Daoy (cell line): Measurements from ENCODE around the gene SDHAF2. TPM values are rescaled to one million over a fixed set of nuclear protein-coding genes. Genes with fewer than 3 reads are reported as not detected.
"Not testable (repeated sequence)": the region's sequence is repeated elsewhere in the genome, so short reads cannot be mapped to it uniquely, and the experiment has no call there.

Source experiments
- DNase-seq: peaks from one replicate; pipeline ENCODE4 v3.0.0-alpha.2; 2015; ENCODE audit warnings: low read depth
- total RNA-seq: library from RNA; depleted of rRNA; stranded (reverse); fragments of >200 nt; shearing (Covaris generic); gene quantifications from 2 replicates; pipeline ENCODE4 v1.2.3, GENCODE V29; 2014; rRNA removed

SDHAF2 gene
- 46.7 and 61.0 TPM in 2 replicates for total RNA-seq

DNA sequence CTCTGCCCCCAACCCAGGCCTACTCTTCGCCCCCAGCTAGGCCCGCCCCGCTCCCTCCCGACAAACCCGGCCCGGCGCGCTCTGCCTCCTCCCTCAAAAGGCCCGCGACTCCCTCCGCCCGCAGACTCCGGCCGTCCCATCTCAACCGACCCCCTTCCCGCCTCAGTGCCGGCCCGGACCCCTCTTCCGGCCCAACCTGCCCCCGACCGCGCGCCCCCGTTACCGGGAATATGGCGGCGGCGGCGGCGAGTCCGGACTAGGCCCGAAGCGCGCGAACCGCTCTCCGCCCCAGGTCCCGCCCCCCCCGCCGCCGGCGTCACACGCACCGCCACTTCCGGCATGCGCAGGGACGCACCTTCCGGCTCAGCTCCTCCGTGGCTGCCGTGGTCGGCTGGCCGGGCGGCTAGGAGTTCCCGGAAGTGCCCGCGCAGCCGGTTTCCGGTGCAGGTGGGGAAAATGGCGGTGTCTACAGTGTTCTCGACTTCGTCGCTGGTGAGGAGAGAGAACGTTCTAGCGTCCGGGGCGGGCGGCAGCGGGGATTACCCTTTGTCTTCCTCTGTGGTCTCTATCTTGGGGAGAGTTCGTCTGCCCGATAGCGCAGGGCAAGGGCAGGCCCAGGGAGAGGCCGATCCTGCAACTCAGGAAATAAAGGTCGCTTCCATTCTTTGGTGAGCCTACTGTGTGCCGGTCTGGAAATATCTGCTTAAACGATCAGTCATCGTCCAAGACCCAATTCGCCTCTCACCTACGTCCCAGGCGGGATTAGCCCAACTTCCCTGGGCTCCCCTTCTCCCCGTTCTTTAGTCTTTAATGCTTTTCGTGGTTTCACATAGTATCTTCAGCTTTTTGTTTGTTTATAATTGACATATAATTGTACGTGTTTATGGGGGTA lies at the start of gene SDHAF2, which contains the start of gene CPSF7:
TSS of gene SDHAF2 (plus strand) at position 434 of the 892 bp plus-strand sequence. CDS start at position 457, 23 bp downstream.
TSS of gene CPSF7 (minus strand) at position 285 of the 892 bp plus-strand sequence. CDS start 740 bp downstream, outside the sequence.
- peak; percentile 98 for DNase-seq

DNA sequence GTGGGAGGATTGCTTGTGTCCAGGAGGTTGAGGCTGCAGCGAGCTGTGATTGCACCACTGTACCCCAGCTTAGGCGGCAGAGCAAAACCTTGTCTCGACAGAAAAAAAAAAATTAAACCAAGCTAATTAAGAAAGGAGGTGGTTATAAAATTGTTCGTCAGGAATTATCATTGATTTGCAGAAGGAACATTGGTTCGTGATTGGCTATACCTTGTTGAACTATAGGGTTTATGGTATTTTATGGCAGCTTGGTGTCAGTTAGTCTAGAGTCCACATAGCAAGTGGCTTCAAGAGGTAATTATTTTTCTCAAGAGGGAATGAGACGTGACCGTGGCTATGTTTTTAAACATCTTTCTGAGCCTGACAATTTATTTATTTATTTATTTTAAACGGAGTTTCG lies 49.0 kb upstream of the SDHAF2 start:
- DNase-seq, result no peak

DNA sequence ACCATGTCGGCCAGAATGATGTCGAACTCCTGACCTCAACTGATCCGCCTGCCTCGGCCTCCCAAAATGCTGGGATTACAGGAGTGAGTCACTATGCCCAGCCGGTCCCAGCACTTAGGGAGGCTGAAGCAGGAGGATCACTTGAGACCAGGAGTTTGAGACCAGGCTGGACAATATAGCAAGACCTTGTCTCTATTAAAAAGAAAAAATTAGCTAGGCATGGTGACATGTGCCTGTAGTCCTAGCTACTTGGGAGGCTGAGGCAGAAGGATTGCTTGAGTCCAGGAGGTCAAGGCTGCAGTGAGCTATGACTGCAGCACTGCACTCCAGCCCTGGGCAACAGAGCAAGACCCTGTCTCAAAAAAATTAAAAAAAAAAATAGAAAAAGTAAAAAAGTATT lies 46.1 kb upstream of the SDHAF2 start:
- not testable (repeated sequence) for DNase-seq

DNA sequence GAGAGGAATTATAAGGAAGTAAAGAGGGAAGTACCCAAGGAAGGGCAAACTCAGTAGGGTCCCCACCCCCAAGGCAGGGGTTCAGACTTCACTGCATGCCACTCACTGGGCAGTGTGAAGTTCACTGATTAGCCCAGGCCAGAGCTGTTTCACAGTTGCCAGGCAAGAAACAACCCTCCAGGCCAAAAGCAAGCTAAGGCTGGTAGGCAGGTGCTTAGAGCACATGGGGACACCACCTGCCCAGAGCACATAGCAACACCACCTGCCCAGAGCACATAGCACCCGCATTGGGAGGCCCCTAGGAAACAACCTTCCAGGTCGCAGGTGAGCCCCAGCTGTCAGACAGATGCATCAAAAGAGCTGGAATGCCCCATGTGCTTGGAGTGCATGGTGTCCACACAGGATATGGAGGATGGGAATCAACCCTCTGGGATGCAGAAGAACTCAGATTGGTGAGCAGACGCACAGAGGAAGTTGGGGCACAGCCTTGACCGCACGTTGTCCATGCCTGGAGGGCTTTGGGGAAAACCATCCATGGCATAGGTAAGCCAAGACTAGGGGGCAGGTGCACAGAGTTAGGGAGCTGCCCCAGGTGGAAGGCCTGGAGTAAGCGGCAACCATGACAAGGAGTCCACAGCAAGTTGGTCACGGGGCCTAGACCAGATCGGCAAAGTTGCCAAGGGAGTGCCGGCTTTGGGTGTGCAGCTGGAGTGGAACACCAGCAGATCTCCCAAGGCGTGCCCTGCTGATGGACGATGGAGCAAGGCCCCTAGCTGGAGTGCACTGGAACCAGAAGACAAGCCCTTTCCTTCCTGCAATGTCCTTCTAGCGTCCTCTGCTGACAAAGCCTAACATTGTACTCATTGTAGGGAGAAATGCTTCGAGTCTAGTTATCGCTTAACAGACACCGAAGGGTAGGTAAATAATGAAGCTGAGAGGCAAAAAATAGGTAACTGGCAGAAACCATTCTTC lies 45.4 kb upstream of the SDHAF2 start:
- peak; percentile 35 for DNase-seq

DNA sequence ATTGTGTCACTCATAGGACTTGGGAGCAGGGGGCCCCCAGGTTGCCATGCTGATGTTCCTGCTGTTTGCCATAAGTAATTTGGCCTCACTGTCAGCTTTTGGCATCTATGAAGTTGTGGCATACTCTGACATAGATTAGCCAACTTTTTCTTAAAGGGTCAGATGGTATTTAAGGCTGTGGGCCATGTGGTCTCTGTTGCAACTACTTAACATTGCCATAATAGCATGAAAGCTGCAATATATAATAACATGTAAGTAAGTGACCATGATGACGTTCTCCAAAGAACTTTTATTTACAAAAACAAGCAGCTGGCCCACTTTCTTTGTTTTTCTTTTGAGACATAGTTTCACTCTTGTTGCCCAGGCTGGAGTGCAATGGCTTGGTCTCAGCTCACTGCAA lies 39.8 kb upstream of the SDHAF2 start:
- DNase-seq, result no peak

DNA sequence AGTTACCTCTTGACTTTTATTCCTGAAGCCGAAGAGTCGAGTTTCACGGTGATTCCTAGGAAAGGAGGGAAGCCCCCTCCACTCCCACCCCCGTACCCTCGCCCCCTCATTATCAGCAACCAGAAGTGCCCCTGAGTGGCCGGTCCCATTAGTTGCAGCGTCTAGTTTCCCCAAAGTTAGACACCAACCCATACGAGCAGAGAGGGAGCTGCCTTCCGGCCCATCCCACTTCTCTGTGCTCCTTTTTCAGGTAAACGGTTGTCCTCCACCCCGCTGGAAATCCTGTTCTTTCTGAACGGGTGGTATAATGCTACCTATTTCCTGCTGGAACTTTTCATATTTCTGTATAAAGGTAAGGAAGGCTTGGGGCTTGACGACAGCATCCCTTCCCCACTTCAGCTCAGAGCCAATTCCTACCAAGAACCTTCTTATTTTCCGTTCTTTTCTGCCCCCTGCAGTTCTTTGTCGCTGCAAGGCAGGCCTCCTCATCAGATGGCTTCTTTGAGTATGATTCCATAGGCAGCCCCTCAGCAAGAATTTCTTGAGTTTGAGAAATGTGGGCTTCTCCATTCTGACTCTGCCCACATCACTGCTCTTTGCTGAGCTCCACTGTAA lies 36.8 kb upstream of the SDHAF2 start:
- no peak for DNase-seq

DNA sequence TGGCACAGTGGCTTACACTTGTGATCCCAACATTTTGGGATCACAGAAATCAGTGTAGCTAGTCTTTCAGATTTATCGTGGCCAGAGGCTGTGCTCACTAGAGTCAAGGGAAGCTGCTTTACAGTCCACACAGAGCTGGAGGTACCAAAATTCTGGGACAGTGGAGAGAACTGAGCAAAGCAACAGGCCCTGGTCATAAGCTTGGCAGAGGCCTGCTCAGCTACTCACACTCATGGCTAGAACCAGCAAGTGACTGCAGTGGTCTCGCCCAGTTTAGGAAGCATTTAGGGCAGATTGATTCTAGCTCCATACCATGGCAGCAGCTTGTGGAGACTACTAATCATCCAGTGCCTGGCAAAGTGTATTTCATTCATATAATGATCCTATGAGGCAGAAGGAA lies 28.8 kb upstream of the SDHAF2 start:
- DNase-seq, result no peak

DNA sequence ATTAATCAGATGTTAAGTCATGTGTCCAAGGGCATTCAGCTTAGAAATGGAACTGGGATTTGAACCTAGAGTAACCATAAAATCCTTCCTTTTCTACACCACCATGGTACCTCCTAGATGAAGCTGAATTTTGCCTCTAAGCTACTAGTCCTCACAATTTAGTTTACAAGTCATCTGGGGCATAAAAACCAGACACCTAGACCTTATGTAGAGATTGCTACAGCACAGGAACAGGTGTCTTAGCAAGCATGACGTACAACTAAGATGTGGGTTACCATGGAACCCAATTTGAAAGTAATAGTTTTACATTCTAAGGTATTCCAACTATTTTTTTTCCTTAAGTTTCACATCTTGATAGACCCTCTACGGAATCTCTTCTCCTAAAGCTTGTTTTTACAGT lies 28.4 kb upstream of the SDHAF2 start:
- DNase-seq, result no peak

DNA sequence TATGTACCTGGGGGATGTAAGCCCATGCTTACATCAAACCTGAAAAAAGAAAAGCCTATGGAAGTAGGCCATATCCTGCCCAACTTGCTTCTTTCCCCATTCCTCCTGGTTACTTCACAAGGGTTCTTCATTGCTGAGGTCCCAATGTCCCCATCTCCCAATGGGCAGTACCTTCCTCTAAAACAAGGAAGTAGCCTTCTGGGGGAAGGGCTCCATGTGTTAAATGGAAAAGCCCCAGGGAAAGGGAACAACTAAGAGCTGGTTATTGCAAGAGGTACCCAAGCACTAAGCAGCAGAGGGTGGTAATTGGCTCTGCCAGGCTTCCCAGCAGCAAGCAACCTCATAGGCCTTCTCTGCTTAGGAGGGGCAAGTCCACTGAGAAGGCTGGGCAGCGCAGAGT lies 26.3 kb upstream of the SDHAF2 start:
- DNase-seq, result no peak

DNA sequence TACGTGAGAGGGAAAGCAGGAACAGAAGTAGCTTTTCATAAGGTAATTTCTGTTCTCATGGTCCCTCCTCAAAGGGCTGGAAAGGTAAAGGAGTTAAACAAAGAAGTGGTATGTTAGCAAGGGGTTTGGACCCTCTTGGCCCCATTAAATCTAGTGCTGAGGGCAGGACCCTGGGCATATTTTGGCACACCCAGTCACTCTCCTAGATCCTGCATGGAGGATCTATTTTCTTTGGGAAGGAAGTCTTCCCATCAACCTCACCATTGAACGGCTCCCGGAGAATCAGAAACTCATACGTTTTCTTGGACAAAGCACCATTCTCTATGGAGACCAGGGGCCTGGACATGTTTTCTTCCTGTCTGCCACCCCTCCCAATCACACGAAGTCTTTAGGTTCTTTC lies 25.8 kb upstream of the SDHAF2 start:
- DNase-seq, result no peak

DNA sequence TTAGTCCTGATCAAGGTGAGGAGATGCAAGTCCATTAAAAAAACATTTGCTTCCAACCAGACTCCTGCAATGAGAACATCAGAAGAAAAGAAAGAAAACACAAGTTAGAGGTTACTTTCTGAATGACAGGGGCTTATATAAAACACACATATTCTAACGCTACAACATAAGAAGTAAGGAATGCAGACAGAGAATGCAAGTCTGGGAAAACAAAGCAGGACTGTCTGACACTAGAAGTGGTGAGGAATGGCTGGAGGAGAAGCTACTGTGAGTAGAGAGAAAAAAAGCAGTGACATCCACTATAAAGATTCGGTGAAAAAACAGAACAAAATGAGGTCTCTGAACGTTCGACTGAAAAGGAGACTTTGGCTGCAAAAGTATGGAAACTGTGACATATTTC lies 25.3 kb upstream of the SDHAF2 start:
- DNase-seq, result no peak

DNA sequence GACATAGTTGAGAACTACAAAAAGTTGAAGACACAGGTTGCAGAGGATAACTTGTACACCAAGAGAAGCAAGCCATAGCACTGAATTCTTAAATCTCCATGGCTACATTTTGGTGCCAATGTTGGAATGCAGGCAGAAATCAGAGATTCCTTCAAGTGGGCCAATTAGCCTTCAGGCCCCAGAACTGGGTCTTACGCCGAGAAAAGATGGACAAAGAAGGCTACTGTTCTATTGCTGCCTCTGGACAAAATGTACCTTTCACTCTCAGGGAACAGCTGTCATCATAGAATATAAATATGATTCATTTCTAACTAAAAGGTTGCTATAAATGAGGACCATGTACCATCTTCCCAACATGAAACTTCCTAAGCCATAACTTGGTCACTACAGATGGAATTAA lies 23.9 kb upstream of the SDHAF2 start:
- no peak for DNase-seq

DNA sequence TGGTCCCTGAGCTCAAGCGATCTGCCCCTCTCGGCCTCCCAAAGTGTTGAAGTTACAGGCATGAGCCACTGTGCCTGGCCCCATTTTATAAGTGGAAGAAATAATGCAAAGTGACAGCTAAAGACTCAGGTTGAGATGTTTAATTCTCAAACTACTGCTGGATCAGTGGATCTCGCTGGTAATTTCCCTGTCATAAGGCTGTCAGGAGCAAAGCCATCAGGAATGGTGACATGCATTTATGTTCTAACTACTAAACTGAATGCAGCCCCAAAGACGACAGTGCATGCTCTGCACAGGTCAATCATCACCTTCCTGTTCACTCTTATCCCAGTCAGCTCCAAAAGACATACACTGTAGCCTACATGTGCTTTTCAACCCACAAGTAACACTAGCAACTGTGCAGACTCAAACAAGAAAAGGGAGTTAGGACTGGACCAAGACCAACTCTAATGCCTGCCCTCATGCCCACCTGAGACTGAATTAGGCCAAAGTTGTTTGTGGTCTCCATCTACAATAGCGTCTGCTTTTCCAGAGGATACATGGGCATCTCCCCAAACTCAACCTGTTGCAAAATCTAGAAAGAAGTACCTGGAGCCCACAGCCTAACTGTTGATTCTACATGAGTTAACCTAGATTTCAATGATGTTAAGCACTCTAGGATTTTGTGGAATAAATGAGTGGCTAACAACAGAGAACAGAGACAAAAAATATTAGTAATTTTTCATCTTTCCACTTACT lies 22.8 kb upstream of the SDHAF2 start:
- no peak for DNase-seq

DNA sequence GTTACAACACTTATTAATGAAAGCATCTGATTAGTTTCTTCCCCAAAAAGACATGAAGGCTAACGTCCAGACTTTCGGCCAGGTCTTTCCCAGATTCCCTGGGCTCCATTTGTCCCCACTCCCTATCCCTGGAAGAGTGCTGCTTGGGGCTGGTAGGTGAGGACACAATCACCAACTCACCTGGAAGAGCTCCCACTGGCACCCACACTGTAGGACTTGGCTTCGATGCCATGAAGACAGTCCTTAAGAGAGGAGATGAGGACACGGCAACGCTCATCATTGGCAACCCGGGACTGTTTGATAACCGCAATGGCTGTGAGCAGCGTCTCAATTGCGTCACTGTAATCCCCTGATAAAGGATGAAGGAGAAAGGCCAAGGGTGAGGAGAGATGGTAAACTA lies 18.3 kb upstream of the SDHAF2 start:
- no peak for DNase-seq

DNA sequence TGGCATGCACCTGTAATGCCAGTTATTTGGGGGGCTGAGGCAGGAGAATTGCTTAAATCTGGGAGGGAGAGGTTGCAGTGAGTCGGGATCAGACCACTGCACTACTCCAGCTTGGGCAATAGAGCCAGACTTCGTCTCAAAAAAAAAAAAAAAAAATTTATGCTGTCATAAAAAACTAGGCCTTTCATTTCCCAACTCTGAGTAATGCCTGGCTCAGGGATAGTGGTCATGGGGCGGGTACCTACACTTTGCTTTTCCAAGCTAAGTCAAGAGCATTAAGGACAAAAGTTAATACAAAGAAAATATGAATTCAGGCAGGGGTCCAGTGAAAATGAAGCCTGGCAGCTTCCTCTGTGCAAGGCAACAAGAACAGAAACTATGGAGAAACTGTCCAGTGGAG lies 16.4 kb upstream of the SDHAF2 start:
- DNase-seq, result no peak

DNA sequence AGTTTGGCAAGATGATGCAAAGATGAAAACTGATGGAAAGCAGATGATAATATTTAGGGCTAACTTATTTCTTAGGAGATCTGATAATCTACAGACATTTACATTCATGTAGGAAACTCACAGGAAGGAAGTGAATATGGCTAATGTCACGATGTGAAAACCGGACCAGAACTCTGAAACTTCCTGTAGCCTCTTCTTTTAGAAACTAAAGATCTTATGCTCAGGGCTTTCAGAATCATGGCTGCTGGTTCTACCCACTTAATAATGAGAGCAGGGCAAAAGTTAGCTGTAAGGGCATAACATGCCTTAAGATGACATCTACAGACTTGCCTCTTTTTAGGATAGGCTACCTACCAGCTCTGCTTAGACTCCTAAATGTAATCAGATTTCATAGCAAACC lies 15.4 kb upstream of the SDHAF2 start:
- no peak for DNase-seq

DNA sequence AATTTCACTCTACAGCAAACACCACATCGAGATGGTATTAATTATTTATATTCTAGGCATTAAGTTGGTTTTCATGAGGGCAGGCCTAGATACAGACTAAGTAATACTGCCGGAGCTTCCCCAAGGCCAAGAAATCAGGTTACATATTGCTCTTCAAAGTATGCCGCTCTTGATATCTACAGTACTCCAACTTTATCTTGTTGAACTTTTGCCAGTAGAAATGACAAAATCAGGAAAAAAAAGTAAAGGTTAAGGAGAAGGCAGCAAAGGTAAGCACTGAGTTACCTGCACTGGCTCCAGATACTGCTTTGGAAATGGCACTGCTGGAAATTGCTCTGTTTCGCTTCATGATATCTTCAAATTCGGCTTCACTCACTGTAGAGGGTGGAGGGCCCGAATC lies 14.5 kb upstream of the SDHAF2 start:
- no peak for DNase-seq

DNA sequence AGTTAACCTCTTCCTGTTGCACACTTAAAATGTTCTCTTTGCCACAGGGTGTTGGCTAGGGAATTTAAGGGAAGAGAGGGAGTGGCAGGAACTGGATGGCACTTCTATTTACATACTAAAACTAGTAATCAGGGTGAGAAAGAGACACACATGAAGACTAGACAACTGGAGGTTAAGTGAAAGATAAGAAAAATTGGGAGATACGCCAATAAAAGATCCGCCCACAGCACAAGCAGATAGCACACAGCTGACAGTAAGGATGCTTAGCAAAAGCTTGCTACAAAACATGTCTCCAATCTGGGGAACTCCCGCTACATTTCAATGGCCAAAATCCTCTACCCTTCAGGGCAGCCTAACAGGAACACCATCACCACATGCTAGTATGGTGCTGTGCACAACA lies 13.0 kb upstream of the SDHAF2 start:
- no peak for DNase-seq

DNA sequence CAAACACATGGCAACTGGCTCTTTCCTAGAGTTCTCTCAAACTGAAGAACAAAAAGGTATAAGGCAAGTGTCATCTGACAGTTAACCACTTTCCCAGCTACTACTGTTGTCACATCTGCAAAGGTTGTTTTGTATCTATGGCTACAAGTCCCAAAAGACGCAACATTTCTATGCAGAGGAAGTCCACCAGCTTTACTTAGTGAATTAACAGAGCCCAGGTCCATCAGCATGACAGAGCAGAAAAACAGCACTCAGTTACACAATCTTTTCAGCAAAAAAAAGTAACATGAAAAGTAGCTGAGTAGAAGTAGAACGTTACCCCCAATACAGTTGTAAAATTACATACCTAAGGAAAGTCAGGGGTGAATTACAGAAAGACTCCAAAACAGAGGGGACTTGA lies 12.3 kb upstream of the SDHAF2 start:
- DNase-seq, result no peak

DNA sequence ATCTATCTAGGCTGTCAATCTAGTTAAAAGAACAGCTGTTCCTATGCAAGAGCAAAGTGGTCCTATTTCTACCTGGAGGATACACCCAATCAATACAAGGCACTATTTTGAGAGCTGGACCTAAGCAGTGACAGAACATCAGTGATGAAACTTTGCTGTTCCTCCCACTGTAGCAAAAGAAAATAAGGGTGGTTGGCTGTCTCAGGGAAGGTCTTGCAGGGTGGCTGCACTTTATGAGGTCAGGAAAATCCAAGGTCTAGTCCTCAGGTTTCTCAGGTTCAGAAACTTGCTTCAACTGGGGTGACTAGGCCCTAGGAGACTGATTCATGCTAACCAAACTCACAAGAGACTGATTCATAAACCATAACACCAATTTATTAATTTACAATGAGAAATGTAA lies 11.8 kb upstream of the SDHAF2 start:
- DNase-seq, result no peak

DNA sequence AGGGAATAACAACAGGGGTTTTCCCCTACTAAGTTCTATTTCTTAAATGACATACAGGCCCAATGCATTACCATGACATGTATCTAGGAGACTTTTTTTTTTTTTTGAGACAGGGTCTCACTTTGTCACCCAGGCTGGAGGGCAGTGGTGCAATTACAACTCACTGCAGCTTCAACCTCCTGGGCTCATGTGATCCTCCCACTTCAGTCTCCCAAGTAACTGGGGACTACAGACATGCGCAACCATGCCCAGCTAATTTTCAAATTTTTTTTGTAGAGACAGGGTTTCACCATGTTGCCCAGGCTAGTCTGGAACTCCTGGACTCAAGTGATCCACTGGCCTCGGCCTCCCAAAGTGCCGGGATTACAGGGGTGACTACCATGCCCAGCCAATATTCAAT lies 7.7 kb upstream of the SDHAF2 start:
- no peak for DNase-seq
